ENCODE measurements around the gene HRCT1.
A peak's percentile ranks its signal among the peaks of the same experiment; 100 is the strongest.
"Not testable (repeated sequence)": the region's sequence is repeated elsewhere in the genome, so short reads cannot be mapped to it uniquely, and the experiment has no call there.

Gene HRCT1

DNA sequence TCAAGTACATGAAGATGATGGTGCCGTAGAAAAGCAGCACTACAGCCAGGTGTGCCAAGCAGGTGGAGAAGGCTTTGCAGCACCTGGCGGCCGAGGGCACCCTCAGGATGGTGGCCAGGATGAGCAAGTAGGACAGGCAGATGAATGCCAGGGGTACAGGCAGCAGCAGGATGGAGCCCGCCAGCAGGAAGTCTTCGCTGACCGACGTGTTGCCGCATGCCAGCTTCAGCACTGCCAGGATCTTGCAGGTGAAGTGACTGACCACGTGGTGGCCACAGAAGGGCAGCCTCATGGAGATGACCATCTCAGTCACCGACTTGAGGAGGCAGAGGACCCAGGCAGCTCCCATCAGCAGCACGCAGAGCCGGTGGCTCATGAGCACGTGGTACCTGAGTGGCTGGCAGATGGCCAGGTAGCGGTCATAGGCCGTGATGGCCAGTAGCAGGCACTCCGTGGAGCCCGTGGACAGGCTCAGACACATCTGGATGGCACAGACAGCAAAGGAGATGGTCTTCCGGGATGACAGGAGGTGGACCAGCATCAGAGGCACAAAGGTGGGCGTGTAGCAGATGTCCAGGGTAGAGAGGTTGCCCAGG lies 36.3 kb upstream of the HRCT1 start:
- no peak for TF ChIP-seq CTCF (IDR thresholded peaks at IDR 0.05; ENCODE audit: low read depth, low read length, missing control alignments)
- no peak overlapping the region for H3K4me3 ChIP-seq (ENCODE audit: low read depth, low read length)
- in situ Hi-C loops (cut with HindIII; ENCODE audit: low sequenced_read_pairs) = loop anchor here (5.0 kb wide), 1 partner anchor 42 kb away; the partner anchor contains the start of genes FAM221B and TMEM8B
- no peak for DNase-seq (ENCODE audit: low read depth)

- DNase-seq (ENCODE audit: low read depth) = no peak
- in situ Hi-C loops (cut with HindIII; ENCODE audit: low sequenced_read_pairs) = no loop called here
- TF ChIP-seq CTCF (IDR thresholded peaks at IDR 0.05; ENCODE audit: low read depth, low read length, missing control alignments) = no peak
- no peak within 1 kb of the TSS for H3K4me3 ChIP-seq (ENCODE audit: low read depth, low read length)
Observed at GRCh38 chr9:35870351-35870923, 35.6 kb upstream of the HRCT1 start, which contains the start of gene OR13J1. TSS of gene OR13J1 (minus strand) at chr9:35870401. CDS start at chr9:35870401, 0 bp downstream.

DNA sequence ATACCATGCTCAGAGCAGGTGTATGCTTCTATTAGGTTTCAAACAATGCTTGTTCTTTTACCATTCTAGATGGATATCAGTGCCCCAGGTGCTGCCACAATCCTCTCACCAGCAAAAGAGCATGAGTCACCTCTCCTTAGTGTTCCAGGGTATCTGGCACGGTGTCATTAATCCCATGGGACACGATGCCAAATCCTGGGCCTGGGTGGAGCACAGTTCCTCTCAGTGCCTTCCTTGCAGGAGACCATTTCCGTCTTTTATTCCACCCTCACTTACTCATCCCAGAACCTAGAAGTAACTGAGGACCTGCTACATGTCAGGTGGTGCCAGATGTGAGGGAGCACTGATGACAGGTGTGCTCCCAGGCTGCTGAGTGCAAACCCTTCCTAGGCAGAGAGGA lies 34.5 kb upstream of the HRCT1 start:
- in situ Hi-C loops (cut with HindIII; ENCODE audit: low sequenced_read_pairs) = no loop called here
- no peak for TF ChIP-seq CTCF (IDR thresholded peaks at IDR 0.05; ENCODE audit: low read depth, low read length, missing control alignments)
- DNase-seq (ENCODE audit: low read depth) = no peak
- no peak overlapping the region for H3K4me3 ChIP-seq (ENCODE audit: low read depth, low read length)

GRCh38 chr9:35872505-35872904 lies 33.5 kb upstream of the HRCT1 start:
- no peak for DNase-seq (ENCODE audit: low read depth)
- no peak overlapping the region for H3K4me3 ChIP-seq (ENCODE audit: low read depth, low read length)
- in situ Hi-C loops (cut with HindIII; ENCODE audit: low sequenced_read_pairs) = no loop called here
- no peak for TF ChIP-seq CTCF (IDR thresholded peaks at IDR 0.05; ENCODE audit: low read depth, low read length, missing control alignments)

GRCh38 chr9:35882263-35882848 lies 23.6 kb upstream of the HRCT1 start:
- in situ Hi-C loops (cut with HindIII; ENCODE audit: low sequenced_read_pairs) = loop anchor here (25.0 kb wide), 1 partner anchor 120 kb away; the partner anchor contains the start of gene MSMP
- no peak overlapping the region for H3K4me3 ChIP-seq (ENCODE audit: low read depth, low read length)
- peak; percentile 71 for DNase-seq (ENCODE audit: low read depth)
- TF ChIP-seq CTCF (IDR thresholded peaks at IDR 0.05; ENCODE audit: low read depth, low read length, missing control alignments) = peak; percentile 99

GRCh38 chr9:35882996-35883395 lies 23.0 kb upstream of the HRCT1 start:
- in situ Hi-C loops (cut with HindIII; ENCODE audit: low sequenced_read_pairs) = loop anchor here (25.0 kb wide), 1 partner anchor 121 kb away; the partner anchor contains the start of gene MSMP
- no peak overlapping the region for H3K4me3 ChIP-seq (ENCODE audit: low read depth, low read length)
- DNase-seq (ENCODE audit: low read depth) = no peak
- no peak for TF ChIP-seq CTCF (IDR thresholded peaks at IDR 0.05; ENCODE audit: low read depth, low read length, missing control alignments)

DNA sequence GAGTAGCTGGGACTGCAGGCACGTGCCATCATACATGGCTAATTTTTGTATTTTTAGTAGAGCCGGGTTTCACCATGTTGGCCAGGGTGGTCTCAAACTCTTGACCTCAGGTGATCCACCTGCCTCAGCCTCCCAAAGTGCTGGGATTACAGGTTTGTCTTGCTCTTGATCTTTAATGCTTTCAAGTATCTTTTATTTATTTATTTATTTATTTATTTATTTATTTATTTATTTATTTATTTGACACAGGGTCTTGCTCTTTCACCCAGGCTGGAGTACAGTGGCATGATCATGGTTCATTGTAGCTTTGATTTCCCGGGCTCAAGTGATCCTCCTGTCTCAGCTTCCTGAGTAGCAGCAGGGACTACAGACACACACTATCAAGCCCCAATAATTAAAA lies 21.1 kb upstream of the HRCT1 start:
- not testable (repeated sequence) for DNase-seq (ENCODE audit: low read depth); H3K4me3 ChIP-seq (ENCODE audit: low read depth, low read length)
- in situ Hi-C loops (cut with HindIII; ENCODE audit: low sequenced_read_pairs) = loop anchor here (25.0 kb wide), 1 partner anchor 123 kb away; the partner anchor contains the start of gene MSMP

All from astrocyte of the cerebellum (primary cell).